GM21423 (cell line): ENCODE results near the gene ACTR8.

ENCODE experiments used
- ATAC-seq: cut with Tn5 transposase; IDR thresholded peaks from one replicate; pipeline ENCODE4 v1.9.1; 2021; ENCODE audit warnings: mild to moderate bottlenecking, moderate library complexity; ENCODE audit not compliant: unreplicated experiment

ACTR8 gene

DNA sequence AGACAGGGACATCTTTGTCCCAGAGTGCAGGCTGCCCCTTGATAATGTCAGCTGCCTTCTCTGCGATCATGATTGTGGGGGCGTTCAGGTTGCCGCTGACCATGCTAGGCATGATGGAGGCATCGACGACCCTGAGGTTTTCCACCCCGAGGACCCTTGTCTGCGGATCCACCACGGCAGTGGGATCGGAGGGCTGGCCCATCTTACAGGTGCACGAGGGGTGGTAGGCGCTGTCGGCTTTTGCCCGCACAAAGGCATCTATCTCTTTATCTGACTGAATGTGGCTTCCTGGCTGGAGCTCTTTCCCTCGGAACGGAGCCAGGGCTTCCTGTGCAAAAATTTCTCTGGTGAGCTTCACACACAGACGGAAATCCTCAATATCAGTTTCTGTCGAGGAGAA lies 64.1 kb downstream of the ACTR8 start:
- ATAC-seq = no peak

DNA sequence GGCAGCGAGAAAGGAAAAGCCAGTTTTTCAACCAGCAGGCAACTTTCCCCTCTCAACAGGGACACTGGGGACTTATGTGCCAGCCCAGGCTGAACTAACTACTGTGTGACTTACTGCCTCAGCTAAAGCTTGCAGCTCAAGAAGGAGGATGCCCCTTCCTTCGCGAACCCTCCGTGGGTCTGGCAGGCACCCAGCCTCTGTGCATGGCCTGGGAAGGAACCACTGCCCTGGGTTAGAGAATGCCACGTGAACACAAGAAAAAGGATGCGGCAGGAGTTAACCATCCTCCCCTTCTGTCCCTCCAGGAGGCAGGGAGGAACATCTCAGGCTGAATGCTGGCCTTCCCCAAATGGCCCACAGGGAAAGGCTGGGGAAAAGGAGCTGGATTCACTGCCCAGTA lies 64.7 kb downstream of the ACTR8 start:
- no peak for ATAC-seq
